Activated T-helper 1 cell treated with anti-CD3 and anti-CD28 coated beads, Interleukin-2, amount 50 U/mL, for 16 hours (primary cell): ENCODE data around the gene ALAD.
"Not testable (repeated sequence)": the region's sequence is repeated elsewhere in the genome, so short reads cannot be mapped to it uniquely, and the experiment has no call there.

Source experiments
- DNase-seq, 2 donors: peaks; one replicate each; pipeline ENCODE4 v3.0.0-alpha.2; 2020; ENCODE audit warnings: low read depth in 1 of 2, low spot score in 1 of 2

The ALAD gene

DNA sequence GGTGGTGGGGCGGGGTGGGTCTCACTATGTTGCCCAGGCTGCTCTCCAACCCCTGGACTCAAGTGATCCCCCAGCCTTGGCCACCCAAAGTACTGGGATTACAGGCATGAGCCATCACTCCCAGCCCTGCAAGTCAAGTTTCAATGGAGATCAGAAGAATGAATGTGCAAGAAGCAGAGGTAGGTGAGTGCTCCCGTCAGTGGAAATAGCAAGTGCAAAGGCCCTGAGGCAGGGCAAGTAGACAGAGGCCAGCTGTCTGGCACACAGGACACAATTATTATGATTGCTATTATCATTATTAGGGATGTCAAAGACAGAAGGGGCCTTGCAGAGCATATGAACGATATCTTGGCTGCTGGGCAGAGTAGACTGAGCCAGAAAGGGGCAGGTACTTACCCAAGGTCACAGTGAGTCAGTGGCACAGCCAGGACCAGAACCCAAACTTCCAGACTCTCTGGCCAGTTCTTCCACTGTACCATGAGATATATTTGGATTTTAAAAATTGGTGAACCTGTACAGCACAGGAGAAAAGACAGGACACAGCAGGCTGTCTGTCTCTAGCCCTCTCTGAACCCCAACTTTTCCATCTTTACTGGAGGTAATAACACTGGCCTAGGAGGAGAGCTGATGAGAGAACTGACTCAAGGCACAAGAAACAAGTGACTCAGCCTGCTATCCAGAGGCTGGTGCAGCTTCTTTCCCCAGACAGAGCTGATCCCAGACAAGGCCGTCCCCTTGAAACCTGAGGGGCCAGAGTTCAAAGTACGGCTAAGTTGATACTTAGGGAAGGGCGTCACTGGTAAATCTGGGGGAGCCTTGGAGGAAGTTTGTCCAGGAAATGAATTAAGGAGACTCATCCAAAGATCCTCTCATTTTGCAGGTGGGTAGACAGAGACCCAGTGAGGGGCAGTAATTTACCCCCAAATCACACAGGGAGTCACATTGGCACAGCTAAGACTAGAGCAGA lies 25.7 kb downstream of the ALAD start:
- no peak for DNase-seq

DNA sequence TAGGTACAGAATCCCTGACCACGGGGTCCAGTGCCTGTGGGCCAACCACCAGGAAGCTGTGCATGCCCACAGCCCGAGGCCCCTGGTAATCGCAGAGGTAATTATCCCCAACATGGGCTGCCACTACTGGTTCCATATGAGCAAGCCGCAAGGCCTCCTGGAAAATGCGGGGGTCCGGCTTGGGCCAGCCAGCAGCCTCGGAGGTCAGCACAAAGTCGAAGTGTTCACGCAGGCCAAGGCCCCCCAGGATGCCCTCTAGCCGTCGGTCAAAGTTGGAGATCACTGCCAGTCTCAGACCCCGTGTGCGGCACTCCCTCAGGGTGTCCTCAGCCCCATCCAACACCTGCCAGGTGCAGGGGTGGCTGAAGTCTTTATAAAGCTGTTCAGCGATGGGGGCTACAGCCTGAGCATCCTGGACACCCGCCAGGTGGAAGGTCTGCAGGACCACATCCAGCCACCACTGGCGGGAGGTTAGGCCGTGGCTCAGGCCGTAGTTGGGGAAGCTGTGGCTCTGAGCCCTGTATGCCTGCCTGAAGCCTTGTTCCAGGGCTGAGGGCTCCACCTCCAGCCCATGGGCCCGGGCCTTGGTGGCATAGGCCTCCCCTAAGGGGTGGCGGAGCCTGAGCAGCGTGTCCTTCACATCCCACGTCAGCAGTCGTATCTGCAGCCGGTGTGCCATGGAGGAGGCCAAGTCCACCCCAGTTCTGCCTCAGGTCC lies 27.2 kb downstream of the ALAD start:
- DNase-seq = no peak

DNA sequence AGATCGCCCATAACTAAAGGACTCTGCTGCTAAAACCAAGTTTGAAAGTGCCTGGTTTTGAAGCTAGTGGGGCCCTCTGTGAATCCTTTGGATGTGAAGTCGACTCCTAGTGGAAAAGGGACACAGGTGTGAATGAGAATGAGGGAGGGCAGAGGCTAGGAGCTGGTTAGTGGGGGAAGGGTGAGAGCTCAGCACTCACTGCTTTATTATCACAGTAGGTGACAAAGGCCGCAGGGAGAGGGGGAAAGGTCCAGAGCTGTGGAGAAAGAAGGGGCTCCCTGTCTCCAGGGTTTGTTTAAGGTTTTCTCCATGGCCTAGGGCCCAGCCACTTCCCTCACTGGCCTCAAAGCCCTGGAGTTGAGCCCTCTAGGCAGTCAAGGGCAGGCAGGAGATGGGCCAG lies 27.8 kb downstream of the ALAD start:
- no peak for DNase-seq

- DNase-seq = no peak
Observed at GRCh38 chr9:113372059-113372458, 29.0 kb downstream of the ALAD start.

DNA sequence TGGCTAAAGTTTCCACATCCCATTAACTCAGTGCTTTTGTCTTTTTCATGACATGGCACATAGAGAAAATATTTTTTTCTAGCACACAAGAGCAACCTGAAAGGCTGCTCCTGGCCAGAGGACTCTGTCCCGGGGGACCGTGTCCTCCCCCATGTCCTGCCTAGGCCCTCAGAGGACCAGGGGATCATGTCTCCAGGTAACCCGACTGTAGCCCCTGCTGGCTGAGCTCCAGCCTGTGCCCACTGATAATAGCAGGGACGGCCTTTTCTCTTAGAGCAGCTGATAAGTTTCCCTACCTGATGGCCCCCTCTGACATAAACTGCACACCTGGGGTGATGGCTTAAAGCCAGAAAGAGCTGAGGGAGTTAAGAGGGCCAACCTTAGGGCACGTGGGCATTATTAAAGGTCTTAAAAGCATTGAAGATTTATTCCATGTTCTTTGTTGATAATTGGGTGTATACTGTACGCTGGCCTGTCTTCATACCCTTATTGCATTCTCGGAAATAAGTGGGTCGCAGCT lies 30.2 kb downstream of the ALAD start:
- no peak for DNase-seq

- DNase-seq = no peak
Observed at GRCh38 chr9:113369855-113370140, 31.3 kb downstream of the ALAD start.

- DNase-seq = no peak
Observed at GRCh38 chr9:113368982-113369854, 31.9 kb downstream of the ALAD start.

GRCh38 chr9:113368348-113368981 lies 32.6 kb downstream of the ALAD start:
- DNase-seq = no peak

DNA sequence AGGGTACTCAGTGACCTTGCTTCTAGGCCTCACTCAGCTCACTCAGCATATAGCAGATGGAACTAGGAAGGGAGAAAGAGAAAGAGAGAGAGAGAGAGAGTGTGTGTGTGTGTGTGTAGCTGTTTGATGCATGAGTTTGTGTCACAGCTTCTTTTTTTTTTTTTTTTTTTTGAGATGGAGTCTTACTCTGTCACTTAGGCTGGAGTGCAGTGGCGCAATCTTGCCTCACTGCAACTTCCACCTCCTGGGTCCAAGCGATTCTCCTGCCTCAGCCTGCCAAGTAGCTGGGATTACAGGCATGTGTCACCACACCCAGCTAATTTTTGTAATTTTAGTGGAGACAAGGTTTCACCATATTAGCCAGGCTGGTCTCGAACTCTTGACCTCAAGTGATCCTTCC lies 35.4 kb downstream of the ALAD start:
- not testable (repeated sequence) for DNase-seq

DNA sequence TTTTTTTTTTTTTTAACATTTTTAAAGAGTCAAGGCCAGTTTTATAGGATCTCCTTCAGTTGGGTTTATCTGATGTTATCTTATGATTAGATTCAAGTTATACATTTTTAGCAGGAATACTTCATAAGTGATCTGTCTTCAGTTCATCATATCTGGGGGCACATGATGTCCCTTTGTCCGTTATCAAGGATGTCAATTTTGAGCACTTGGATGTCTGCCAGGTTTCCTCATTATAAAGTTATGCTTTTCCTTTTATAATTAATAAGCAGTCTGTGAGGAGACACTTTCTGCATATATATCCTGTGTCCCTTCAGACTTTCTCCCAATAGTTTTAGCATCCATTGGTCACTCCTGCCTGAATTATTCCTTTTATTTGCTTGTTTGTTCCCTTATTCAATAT lies 36.1 kb downstream of the ALAD start:
- no peak for DNase-seq

GRCh38 chr9:113363336-113363735 lies 37.7 kb downstream of the ALAD start:
- DNase-seq = no peak

GRCh38 chr9:113361304-113362018 lies 39.6 kb downstream of the ALAD start:
- no peak for DNase-seq

GRCh38 chr9:113360242-113360842 lies 40.7 kb downstream of the ALAD start:
- no peak for DNase-seq

- no peak for DNase-seq
Observed at GRCh38 chr9:113359385-113359784, 41.7 kb downstream of the ALAD start.

DNA sequence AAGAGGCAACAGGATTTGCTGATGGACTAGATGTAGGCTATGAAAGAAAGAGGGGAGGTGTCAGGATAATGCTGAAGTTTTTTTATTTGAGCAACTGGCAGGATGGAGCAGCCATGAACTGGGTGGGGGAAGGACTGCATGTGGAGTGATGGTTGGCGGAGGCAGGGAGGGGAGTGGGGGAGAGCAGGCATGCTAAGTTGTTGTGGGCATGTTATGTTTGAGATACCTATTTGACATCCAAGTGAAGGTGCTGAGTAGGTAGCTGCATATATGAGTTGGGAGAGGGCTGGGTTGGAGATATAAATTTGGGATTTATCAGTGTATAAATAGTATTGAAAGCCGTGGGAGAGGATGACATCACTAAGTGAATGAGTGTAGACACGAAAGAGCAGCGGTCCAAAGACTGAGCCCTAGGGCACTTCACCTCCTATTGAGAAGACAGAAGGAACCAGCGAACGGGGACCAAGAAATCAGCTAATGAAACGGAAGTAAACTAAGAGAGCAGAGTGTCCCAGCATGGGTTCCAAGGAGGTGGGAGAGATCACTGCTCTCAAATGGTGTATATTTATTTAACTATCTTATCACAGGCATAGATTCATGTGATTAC lies 44.3 kb downstream of the ALAD start:
- DNase-seq = no peak

- DNase-seq = no peak
Observed at GRCh38 chr9:113355040-113355596, 46.0 kb downstream of the ALAD start.

- DNase-seq = no peak
Observed at GRCh38 chr9:113352411-113352810, 48.7 kb downstream of the ALAD start.

GRCh38 chr9:113352006-113352405 lies 49.1 kb downstream of the ALAD start:
- no peak for DNase-seq

- no peak for DNase-seq
Observed at GRCh38 chr9:113350937-113351336, 50.1 kb downstream of the ALAD start.
